Measurements from ENCODE around the gene TTC7B.

GRCh38 chr14:90556666-90557450 lies 259.4 kb downstream of the TTC7B start:
- TF ChIP-seq CTCF (optimal IDR thresholded peaks at IDR 0.05 in 1 of 3, IDR thresholded peaks at IDR 0.05 in 1 of 3, conservative IDR thresholded peaks at IDR 0.05 in 1 of 3; ENCODE audit: extremely low read depth in 1 of 3, insufficient read depth in 2 of 3, low read length in 3 of 3), result no peak
- no peak for TF ChIP-seq EZH2 (IDR thresholded peaks at IDR 0.05; ENCODE audit: low read length)

Measured in keratinocyte (primary cell).